Retinal pigment epithelial cell (primary cell): ENCODE data around the gene ADAMTS6.
"Not testable (repeated sequence)": the region's sequence is repeated elsewhere in the genome, so short reads cannot be mapped to it uniquely, and the experiment has no call there.

ENCODE experiments used
- DNase-seq: peaks from one replicate; pipeline ENCODE4 v3.0.0-alpha.2; 2010; ENCODE audit warnings: low read depth
- H3K4me3 ChIP-seq: 2 replicates; pipeline ENCODE4 v1.5.1; 2011; ENCODE audit warnings: mild to moderate bottlenecking, low read length, control low read depth, moderate library complexity
- CTCF ChIP-seq: conservative IDR thresholded peaks from 2 replicates; pipeline ENCODE4 v1.5.1; 2011; ENCODE audit warnings: low read depth, low read length, control low read depth, inconsistent platforms

Gene ADAMTS6

GRCh38 chr5:65326922-65327321, 154.8 kb downstream of the ADAMTS6 start:
- no peak for DNase-seq
- no peak for TF ChIP-seq CTCF
- H3K4me3 ChIP-seq: no peak overlapping the region

GRCh38 chr5:65324226-65324625, 157.5 kb downstream of the ADAMTS6 start:
- TF ChIP-seq CTCF: no peak

GRCh38 chr5:65320704-65321103, 161.0 kb downstream of the ADAMTS6 start:
- DNase-seq: not testable (repeated sequence)

More at GRCh38 chr5:65324226-65324625, 157.5 kb downstream of the ADAMTS6 start:
- no peak overlapping the region for H3K4me3 ChIP-seq
- no peak for DNase-seq

GRCh38 chr5:65320250-65320649, 161.5 kb downstream of the ADAMTS6 start:
- no peak overlapping the region for H3K4me3 ChIP-seq
- no peak for TF ChIP-seq CTCF
- DNase-seq: no peak

More at GRCh38 chr5:65320704-65321103, 161.0 kb downstream of the ADAMTS6 start:
- H3K4me3 ChIP-seq: not testable (repeated sequence)

- DNase-seq: no peak
- TF ChIP-seq CTCF: no peak
- H3K4me3 ChIP-seq: no peak overlapping the region
These were observed 173.8 kb downstream of the ADAMTS6 start for GRCh38 chr5:65307931-65308330.

- no peak overlapping the region for H3K4me3 ChIP-seq
- no peak for TF ChIP-seq CTCF
- DNase-seq: no peak
These were observed 174.6 kb downstream of the ADAMTS6 start for GRCh38 chr5:65307088-65307487.

- no peak for TF ChIP-seq CTCF
- H3K4me3 ChIP-seq: no peak overlapping the region
- DNase-seq: no peak
These were observed 175.8 kb downstream of the ADAMTS6 start for GRCh38 chr5:65305913-65306312.

- no peak for TF ChIP-seq CTCF
- no peak for DNase-seq
These were observed 181.9 kb downstream of the ADAMTS6 start for GRCh38 chr5:65299861-65300260.

More at GRCh38 chr5:65299861-65300260, 181.9 kb downstream of the ADAMTS6 start:
- no peak overlapping the region for H3K4me3 ChIP-seq
